ENCODE data around the gene STARD10. TPM values are rescaled to one million over a fixed set of nuclear protein-coding genes. Genes with fewer than 3 reads are reported as not detected.

STARD10 gene
- total and polyA plus RNA-seq, 9 of the 15 experiments (the other 6 are each of a cell fraction or from before 2014, with no cell fraction given) = 0.15 to 52.9 (median 32.3) TPM

DNA sequence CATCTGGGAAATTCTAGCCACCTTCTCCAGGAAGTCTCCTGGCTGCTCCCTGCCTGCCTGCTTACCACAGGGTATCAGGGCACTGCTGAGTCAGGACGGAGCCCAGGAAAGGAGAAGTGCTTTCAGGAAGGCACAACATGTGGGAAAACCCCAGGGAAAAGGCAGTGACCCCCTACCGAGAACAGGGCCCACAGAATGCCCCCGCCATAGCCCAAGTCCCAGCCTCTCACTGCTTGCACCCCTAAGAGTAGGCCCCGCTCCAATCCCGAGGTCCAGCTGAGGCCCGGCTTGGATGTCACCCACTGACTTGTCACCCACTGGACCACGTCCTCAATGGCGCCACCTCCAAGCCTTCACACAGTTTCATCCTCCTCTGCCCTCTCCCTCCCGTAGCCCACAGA lies 75.7 kb downstream of the STARD10 start:
- ATAC-seq (no peak), FAIRE-seq (no peak), DNase-seq (ENCODE audit: extremely low read depth in 1 of 4, low spot score in 3 of 4) (no peak)
- Histone ChIP-seq H3K79me2 (ENCODE audit: control insufficient read depth, insufficient read depth, low read length) (peaks cover 35% of the 10 kb centered on the region), H3K36me3 (ENCODE audit: control insufficient read depth, insufficient read depth, low read length) (peaks cover 63% of the 10 kb centered on the region; the same call in 2 of the 3 replicates), H2AFZ (ENCODE audit: low read depth, low read length) (no peak overlapping the region), H3K27ac (ENCODE audit: extremely low read depth, low read depth, low read length) (no peak overlapping the region), H4K20me1 (replicated peaks; ENCODE audit: control insufficient read depth, insufficient read depth, low read length) (no peaks in the 10 kb centered on the region), H3K9ac (ENCODE audit: insufficient read depth in 1 of 2, low read depth in 2 of 2, low read length in 2 of 2) (0 out of 4 replicates have a peak overlapping the region, but pooled peaks of 1 of the 2 experiments have one; percentile 30), H3K9me1 (ENCODE audit: control insufficient read depth, insufficient read depth, low read length) (no peaks in the 10 kb centered on the region), H3K4me2 (ENCODE audit: insufficient read depth, low read length) (no peak overlapping the region), H3K4me1 (replicated peaks in 1 of 2; ENCODE audit: control insufficient read depth in 2 of 2, insufficient read depth in 2 of 2, low read length in 2 of 2) (peaks cover 11 to 25% of the 10 kb centered on the region in 2 experiments; a peak in 4 of 5 replicates), H3K27me3 (ENCODE audit: control insufficient read depth in 2 of 2, insufficient read depth in 2 of 2, low read length in 2 of 2) (no peaks in the 10 kb centered on the region), H3K9me3 (replicated peaks; ENCODE audit: control insufficient read depth, insufficient read depth, low read depth, low read length) (no peaks in the 10 kb centered on the region), H3K4me3 (no peak overlapping the region)
- intact Hi-C loops (cut with micrococcal nuclease) = no loop called here
- in situ Hi-C loops (cut with MboI) = no loop called here
- POLR2A ChIA-PET = interaction anchor here (0.6 to 1.9 kb wide), 2 partner anchors 7 to 89 kb away, joined by 3 to 5 read pairs; no protein-coding TSS in a partner anchor
- no TSS peak for BruUV-seq (replicated peaks)
- TF ChIP-seq ZNF785 (CRISPR knock-in tag; IDR thresholded peaks at IDR 0.05) (no peak), ZNF274 (IDR thresholded peaks at IDR 0.05; ENCODE audit: borderline replicate concordance, low read depth, low read length) (no peak), TAF15 (IDR thresholded peaks at IDR 0.05; ENCODE audit: low read depth, low read length) (no peak), MECOM (CRISPR knock-in tag; IDR thresholded peaks at IDR 0.05) (no peak), ZNF217 (CRISPR knock-in tag; IDR thresholded peaks at IDR 0.05) (no peak), BCOR (IDR thresholded peaks at IDR 0.05) (no peak), ZNF140 (CRISPR knock-in tag; IDR thresholded peaks at IDR 0.05) (no peak), ZNF408 (CRISPR knock-in tag; IDR thresholded peaks at IDR 0.05; ENCODE audit: low read depth) (no peak), KHSRP (IDR thresholded peaks at IDR 0.05) (no peak), DPF2 (IDR thresholded peaks at IDR 0.05) (no peak), IFI16 (CRISPR knock-in tag; IDR thresholded peaks at IDR 0.05) (no peak), FOSL1 (tag; conservative IDR thresholded peaks at IDR 0.05) (no peak), ETV5 (CRISPR knock-in tag; IDR thresholded peaks at IDR 0.05; ENCODE audit: low read depth) (no peak)
- TF ChIP-seq, protein P1, sequence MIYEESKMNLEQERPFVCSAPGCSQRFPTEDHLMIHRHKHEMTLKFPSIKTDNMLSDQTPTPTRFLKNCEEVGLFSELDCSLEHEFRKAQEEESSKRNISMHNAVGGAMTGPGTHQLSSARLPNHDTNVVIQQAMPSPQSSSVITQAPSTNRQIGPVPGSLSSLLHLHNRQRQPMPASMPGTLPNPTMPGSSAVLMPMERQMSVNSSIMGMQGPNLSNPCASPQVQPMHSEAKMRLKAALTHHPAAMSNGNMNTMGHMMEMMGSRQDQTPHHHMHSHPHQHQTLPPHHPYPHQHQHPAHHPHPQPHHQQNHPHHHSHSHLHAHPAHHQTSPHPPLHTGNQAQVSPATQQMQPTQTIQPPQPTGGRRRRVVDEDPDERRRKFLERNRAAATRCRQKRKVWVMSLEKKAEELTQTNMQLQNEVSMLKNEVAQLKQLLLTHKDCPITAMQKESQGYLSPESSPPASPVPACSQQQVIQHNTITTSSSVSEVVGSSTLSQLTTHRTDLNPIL (CRISPR knock-in tag; IDR thresholded peaks at IDR 0.05) = no peak
- TF ChIP-seq, protein P2, sequence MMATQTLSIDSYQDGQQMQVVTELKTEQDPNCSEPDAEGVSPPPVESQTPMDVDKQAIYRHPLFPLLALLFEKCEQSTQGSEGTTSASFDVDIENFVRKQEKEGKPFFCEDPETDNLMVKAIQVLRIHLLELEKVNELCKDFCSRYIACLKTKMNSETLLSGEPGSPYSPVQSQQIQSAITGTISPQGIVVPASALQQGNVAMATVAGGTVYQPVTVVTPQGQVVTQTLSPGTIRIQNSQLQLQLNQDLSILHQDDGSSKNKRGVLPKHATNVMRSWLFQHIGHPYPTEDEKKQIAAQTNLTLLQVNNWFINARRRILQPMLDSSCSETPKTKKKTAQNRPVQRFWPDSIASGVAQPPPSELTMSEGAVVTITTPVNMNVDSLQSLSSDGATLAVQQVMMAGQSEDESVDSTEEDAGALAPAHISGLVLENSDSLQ (IDR thresholded peaks at IDR 0.05) = no peak
- TF ChIP-seq, protein P3, sequence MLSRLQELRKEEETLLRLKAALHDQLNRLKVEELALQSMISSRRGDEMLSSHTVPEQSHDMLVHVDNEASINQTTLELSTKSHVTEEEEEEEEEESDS (CRISPR knock-in tag; IDR thresholded peaks at IDR 0.05) = no peak
- WGBS (ENCODE audit: insufficient coverage, low coverage, missing lambda C conversion rate) = 93% methylated on average over 9 of the region's 9 CpGs
- CTCF ChIA-PET (ENCODE audit: low intra/inter-chr PET ratio) = no interaction called here

All from K562 (cell line).